ENCODE data around the gene TLR9.

DNA sequence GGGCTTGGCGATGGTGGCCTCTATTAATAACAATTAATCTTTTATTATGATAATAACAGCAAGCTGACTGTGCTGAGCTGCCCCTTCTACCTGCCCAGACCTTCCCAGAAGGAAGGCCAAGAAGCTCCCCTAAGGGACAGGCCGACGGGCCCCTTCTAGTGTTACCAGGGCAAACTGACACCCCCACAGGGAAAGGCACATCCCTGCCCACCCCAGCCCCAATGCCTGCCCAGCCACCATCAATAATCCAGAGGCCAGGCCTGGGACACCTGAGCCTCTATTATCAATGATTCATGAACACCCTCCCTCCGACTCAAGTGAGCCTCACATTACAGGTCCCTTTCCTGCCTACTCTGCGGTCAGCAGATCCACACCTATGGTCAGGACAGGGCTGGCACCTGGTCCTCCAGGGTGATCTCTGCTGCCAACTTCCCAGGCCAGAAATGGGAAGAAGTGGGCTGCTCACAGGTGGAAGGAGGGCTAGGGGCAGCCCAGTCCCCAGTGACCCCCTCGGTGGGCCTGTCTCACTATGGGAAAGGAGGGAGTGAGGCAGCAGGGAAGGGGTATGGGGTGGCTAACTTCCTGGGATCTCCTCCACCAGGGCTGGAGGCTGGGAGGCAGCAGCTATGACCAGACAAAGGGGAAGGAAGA is 11.7 kb upstream of the TLR9 start:
- TF ChIP-seq POLR2A (IDR thresholded peaks at IDR 0.05), result no peak
- TF ChIP-seq, protein P1, sequence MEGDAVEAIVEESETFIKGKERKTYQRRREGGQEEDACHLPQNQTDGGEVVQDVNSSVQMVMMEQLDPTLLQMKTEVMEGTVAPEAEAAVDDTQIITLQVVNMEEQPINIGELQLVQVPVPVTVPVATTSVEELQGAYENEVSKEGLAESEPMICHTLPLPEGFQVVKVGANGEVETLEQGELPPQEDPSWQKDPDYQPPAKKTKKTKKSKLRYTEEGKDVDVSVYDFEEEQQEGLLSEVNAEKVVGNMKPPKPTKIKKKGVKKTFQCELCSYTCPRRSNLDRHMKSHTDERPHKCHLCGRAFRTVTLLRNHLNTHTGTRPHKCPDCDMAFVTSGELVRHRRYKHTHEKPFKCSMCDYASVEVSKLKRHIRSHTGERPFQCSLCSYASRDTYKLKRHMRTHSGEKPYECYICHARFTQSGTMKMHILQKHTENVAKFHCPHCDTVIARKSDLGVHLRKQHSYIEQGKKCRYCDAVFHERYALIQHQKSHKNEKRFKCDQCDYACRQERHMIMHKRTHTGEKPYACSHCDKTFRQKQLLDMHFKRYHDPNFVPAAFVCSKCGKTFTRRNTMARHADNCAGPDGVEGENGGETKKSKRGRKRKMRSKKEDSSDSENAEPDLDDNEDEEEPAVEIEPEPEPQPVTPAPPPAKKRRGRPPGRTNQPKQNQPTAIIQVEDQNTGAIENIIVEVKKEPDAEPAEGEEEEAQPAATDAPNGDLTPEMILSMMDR (IDR thresholded peaks at IDR 0.05), result no peak

All from vagina (tissue), 2 donors.